HEK293 (cell line): Measurements from ENCODE around the gene NEK6.
A peak's percentile ranks its signal among the peaks of the same experiment; 100 is the strongest.

Experiments
- CTCF ChIA-PET: fragments of 350-600 bp; formaldehyde crosslinking; extraction: SDS; loops from one replicate; lab custom pipeline; 2021; ENCODE audit warnings: antibody characterized with exemption; lab: Yijun Ruan, JAX
- POLR2A ChIA-PET: fragments of 300-600 bp; formaldehyde crosslinking; extraction: SDS; loops from one replicate; lab custom pipeline; 2020; ENCODE audit warnings: antibody characterized with exemption, inconsistent platforms; lab: Yijun Ruan, JAX
- H3K27ac ChIP-seq: fragments of 200-500 bp; sonication (Bioruptor generic); 2 replicates; pipeline ENCODE4 v1.5.1; 2014; ENCODE audit warnings: low read depth, low read length, control low read depth, inconsistent platforms; ENCODE audit errors: extremely low read depth
- H3K36me3 ChIP-seq, 2 experiments: fragments of 200-500 bp in 1 of 2; sonication (Bioruptor generic) in 1 of 2; 1 replicate in 1 of 2; 2 replicates in 1 of 2; pipeline ENCODE4 v1.5.1; 2014 to 2017; ENCODE audit warnings: inconsistent platforms in 2 of 2, low read length in 2 of 2; ENCODE audit not compliant: control insufficient read depth in 2 of 2, insufficient read depth in 1 of 2
- H3K4me1 ChIP-seq: fragments of 200-500 bp; sonication (Bioruptor generic); 2 replicates; pipeline ENCODE4 v1.5.1; 2014; ENCODE audit warnings: mild to moderate bottlenecking, low read length, inconsistent platforms; ENCODE audit not compliant: control insufficient read depth, insufficient read depth
- H3K4me3 ChIP-seq: 2 replicates; pipeline ENCODE4 v1.5.1; 2011; ENCODE audit warnings: low read depth, mild to moderate bottlenecking, control low read depth, low read length, moderate library complexity
- H3K9me3 ChIP-seq: fragments of 200-500 bp; sonication (Bioruptor generic); 2 replicates; pipeline ENCODE4 v1.5.1; 2014; ENCODE audit warnings: low read depth, low read length, inconsistent platforms; ENCODE audit not compliant: control insufficient read depth, insufficient read depth
- EGR2 ChIP-seq: fragments of 450-650 bp; formaldehyde crosslinking; IDR thresholded peaks from 2 replicates; pipeline ENCODE4 v1.5.1; 2016; ENCODE audit warnings: low read depth, missing biosample characterization, missing genetic modification characterization
- MEIS1 ChIP-seq: sonication (generic); formaldehyde crosslinking; IDR thresholded peaks from 2 replicates; pipeline ENCODE4 v1.8.1; 2022; ENCODE audit warnings: missing genetic modification reagents, mild to moderate bottlenecking, borderline replicate concordance
- PRDM1 ChIP-seq: fragments of 450-650 bp; formaldehyde crosslinking; IDR thresholded peaks from 2 replicates; pipeline ENCODE4; 2016; ENCODE audit warnings: missing biosample characterization, missing genetic modification characterization
- PRDM6 ChIP-seq: fragments of 450-650 bp; formaldehyde crosslinking; IDR thresholded peaks from 2 replicates; pipeline ENCODE4 v1.5.1; 2017; ENCODE audit warnings: missing biosample characterization, missing genetic modification characterization
- ZFHX2 ChIP-seq: fragments of 450-650 bp; formaldehyde crosslinking; conservative IDR thresholded peaks from 2 replicates; pipeline ENCODE4 v1.5.1; 2016; ENCODE audit warnings: missing biosample characterization, missing genetic modification characterization
- ZNF10 ChIP-seq: fragments of 450-650 bp; formaldehyde crosslinking; IDR thresholded peaks from 2 replicates; pipeline ENCODE4 v1.5.1; 2017; ENCODE audit warnings: missing biosample characterization, missing genetic modification characterization
- ZNF16 ChIP-seq: fragments of 450-650 bp; formaldehyde crosslinking; IDR thresholded peaks from 2 replicates; pipeline ENCODE4 v1.5.1; 2016; ENCODE audit warnings: low read depth, missing biosample characterization, missing genetic modification characterization
- ZNF37A ChIP-seq: fragments of 450-650 bp; IDR thresholded peaks from 2 replicates; pipeline ENCODE4 v1.5.1; 2018; ENCODE audit warnings: missing biosample characterization, missing genetic modification characterization
- ZNF391 ChIP-seq: fragments of 450-650 bp; formaldehyde crosslinking; IDR thresholded peaks from 2 replicates; pipeline ENCODE4 v1.5.1; 2016; ENCODE audit warnings: low read depth, missing biosample characterization, missing genetic modification characterization, borderline replicate concordance
- ZNF394 ChIP-seq: fragments of 450-650 bp; formaldehyde crosslinking; IDR thresholded peaks from 2 replicates; pipeline ENCODE4 v1.5.1; 2016; ENCODE audit warnings: missing biosample characterization, missing genetic modification characterization, mild to moderate bottlenecking, moderate library complexity, borderline replicate concordance
- ZNF473 ChIP-seq: fragments of 450-650 bp; formaldehyde crosslinking; IDR thresholded peaks from 2 replicates; pipeline ENCODE4 v1.5.1; 2017; ENCODE audit warnings: missing biosample characterization, missing genetic modification characterization
- ZNF585B ChIP-seq: fragments of 450-650 bp; formaldehyde crosslinking; IDR thresholded peaks from 2 replicates; pipeline ENCODE4 v1.5.1; 2016; ENCODE audit warnings: missing biosample characterization, missing genetic modification characterization
- ZNF626 ChIP-seq: fragments of 450-650 bp; sonication (Bioruptor Pico); formaldehyde crosslinking; IDR thresholded peaks from 2 replicates; pipeline ENCODE4 v1.5.1; 2018; ENCODE audit warnings: missing biosample characterization, missing genetic modification characterization, inconsistent platforms
- ZNF747 ChIP-seq: fragments of 450-650 bp; formaldehyde crosslinking; IDR thresholded peaks from 2 replicates; pipeline ENCODE4 v1.5.1; 2016; ENCODE audit warnings: missing biosample characterization, missing genetic modification characterization
- ZNF768 ChIP-seq: fragments of 450-650 bp; formaldehyde crosslinking; IDR thresholded peaks from 2 replicates; pipeline ENCODE4 v1.5.1; 2018; ENCODE audit warnings: missing biosample characterization, mild to moderate bottlenecking, missing genetic modification characterization
- ZXDB ChIP-seq: fragments of 450-650 bp; formaldehyde crosslinking; IDR thresholded peaks from 2 replicates; pipeline ENCODE4 v1.5.1; 2016; ENCODE audit warnings: missing biosample characterization, missing genetic modification characterization
- TF ChIP-seq, protein P1 (sequence below): fragments of 450-650 bp; formaldehyde crosslinking; IDR thresholded peaks from 2 replicates; pipeline ENCODE4 v1.5.1; 2016; ENCODE audit warnings: missing biosample characterization, missing genetic modification characterization

Gene NEK6

GRCh38 chr9:124386201-124386600 is 128.5 kb downstream of the NEK6 start:
- H3K4me1 ChIP-seq = peaks cover 15% of the 10 kb centered on the region
- H3K27ac ChIP-seq = no peak overlapping the region
- ChIA-PET CTCF (interaction anchor here (0.6 to 1.9 kb wide), 4 partner anchors 9 to 928 kb away, joined by 3 to 6 read pairs (median 4); no protein-coding TSS in a partner anchor), POLR2A (no interaction called here)
- H3K36me3 ChIP-seq = peaks cover 8 to 32% of the 10 kb centered on the region in 2 experiments
- no peaks in the 10 kb centered on the region for H3K9me3 ChIP-seq
- H3K4me3 ChIP-seq = no peak overlapping the region
- TF ChIP-seq ZNF768 (tag by site-specific recombination) (no peak), ZNF16 (no peak), PRDM1 (tag by site-specific recombination) (0 out of 2 replicates have a peak, but pooled peaks have one; percentile 34), MEIS1 (CRISPR knock-in tag) (no peak), ZNF391 (tag by site-specific recombination) (no peak)

GRCh38 chr9:124388275-124389048 is 130.7 kb downstream of the NEK6 start:
- Histone ChIP-seq H3K36me3 (peaks cover 3 to 15% of the 10 kb centered on the region in 2 experiments; a peak in 1 of 3 replicates), H3K9me3 (no peaks in the 10 kb centered on the region), H3K27ac (no peak overlapping the region), H3K4me1 (peaks cover 23% of the 10 kb centered on the region), H3K4me3 (no peak overlapping the region)
- CTCF ChIA-PET = interaction anchor here (0.6 to 5.2 kb wide), 15 partner anchors 7 to 1273 kb away, joined by 3 to 26 read pairs (median 5); no protein-coding TSS in a partner anchor
- POLR2A ChIA-PET = interaction anchor here (0.9 kb wide), 1 partner anchor 10 kb away, joined by 3 read pairs; no protein-coding TSS in a partner anchor
- TF ChIP-seq ZNF626 (tag by site-specific recombination) (no peak), ZXDB (no peak), ZNF37A (tag by site-specific recombination) (no peak), ZNF585B (tag by site-specific recombination) (no peak), ZNF473 (tag by site-specific recombination) (no peak), ZNF10 (tag by site-specific recombination) (no peak), PRDM6 (tag by site-specific recombination) (no peak)
- TF ChIP-seq, protein P1, sequence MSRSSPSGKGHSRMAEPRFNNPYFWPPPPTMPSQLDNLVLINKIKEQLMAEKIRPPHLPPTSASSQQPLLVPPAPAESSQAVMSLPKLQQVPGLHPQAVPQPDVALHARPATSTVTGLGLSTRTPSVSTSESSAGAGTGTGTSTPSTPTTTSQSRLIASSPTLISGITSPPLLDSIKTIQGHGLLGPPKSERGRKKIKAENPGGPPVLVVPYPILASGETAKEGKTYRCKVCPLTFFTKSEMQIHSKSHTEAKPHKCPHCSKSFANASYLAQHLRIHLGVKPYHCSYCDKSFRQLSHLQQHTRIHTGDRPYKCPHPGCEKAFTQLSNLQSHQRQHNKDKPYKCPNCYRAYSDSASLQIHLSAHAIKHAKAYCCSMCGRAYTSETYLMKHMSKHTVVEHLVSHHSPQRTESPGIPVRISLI (tag by site-specific recombination) = no peak

GRCh38 chr9:124389146-124389939 is 131.6 kb downstream of the NEK6 start:
- H3K4me3 ChIP-seq = no peak overlapping the region
- peaks cover 0 to 12% of the 10 kb centered on the region in 2 experiments; a peak in 1 of 3 replicates for H3K36me3 ChIP-seq
- CTCF ChIA-PET = interaction anchor here (0.7 to 5.2 kb wide), 8 partner anchors 10 to 263 kb away, joined by 3 to 26 read pairs (median 4); no protein-coding TSS in a partner anchor
- H3K4me1 ChIP-seq = peaks cover 24% of the 10 kb centered on the region
- no peak overlapping the region for H3K27ac ChIP-seq
- TF ChIP-seq EGR2 (tag by site-specific recombination) (peak; percentile 31; the same call in 1 of the 2 replicates), ZFHX2 (peak; percentile 38; the same call in 1 of the 2 replicates), ZNF394 (tag by site-specific recombination) (no peak), ZNF747 (tag by site-specific recombination) (no peak)
- TF ChIP-seq, all 188 proteins: peak for 2
- no peaks in the 10 kb centered on the region for H3K9me3 ChIP-seq
- POLR2A ChIA-PET = interaction anchor here (0.9 kb wide), 1 partner anchor 9 kb away, joined by 3 read pairs; no protein-coding TSS in a partner anchor
